Measurements from ENCODE around the gene ATL2.
"Not testable (repeated sequence)": the region's sequence is repeated elsewhere in the genome, so short reads cannot be mapped to it uniquely, and the experiment has no call there.

The ATL2 gene

GRCh38 chr2:38293152-38293865 is 83.8 kb downstream of the ATL2 start:
- TF ChIP-seq MYC (IDR thresholded peaks at IDR 0.05; ENCODE audit: low read depth, low read length) (no peak), MAX (IDR thresholded peaks at IDR 0.05; ENCODE audit: low read depth, low read length) (no peak), POLR2A (IDR thresholded peaks at IDR 0.05; ENCODE audit: extremely low read depth, insufficient read length) (no peak), CTCF (IDR thresholded peaks at IDR 0.05; ENCODE audit: low read depth, low read length) (no peak)
- no peak for DNase-seq (ENCODE audit: low read depth)
- no peak overlapping the region for H3K4me3 ChIP-seq (ENCODE audit: low read depth, low read length)

- no peak for DNase-seq (ENCODE audit: low read depth)
- TF ChIP-seq CTCF (IDR thresholded peaks at IDR 0.05; ENCODE audit: low read depth, low read length) (no peak), POLR2A (IDR thresholded peaks at IDR 0.05; ENCODE audit: extremely low read depth, insufficient read length) (no peak), MYC (IDR thresholded peaks at IDR 0.05; ENCODE audit: low read depth, low read length) (no peak), MAX (IDR thresholded peaks at IDR 0.05; ENCODE audit: low read depth, low read length) (no peak)
Observed at GRCh38 chr2:38290332-38290731, 86.7 kb downstream of the ATL2 start.

GRCh38 chr2:38284971-38285370 is 92.1 kb downstream of the ATL2 start:
- no peak overlapping the region for H3K4me3 ChIP-seq (ENCODE audit: low read depth, low read length)
- no peak for TF ChIP-seq POLR2A (IDR thresholded peaks at IDR 0.05; ENCODE audit: extremely low read depth, insufficient read length)
- TF ChIP-seq MAX (IDR thresholded peaks at IDR 0.05; ENCODE audit: low read depth, low read length) = no peak
- TF ChIP-seq MYC (IDR thresholded peaks at IDR 0.05; ENCODE audit: low read depth, low read length) = no peak
- no peak for TF ChIP-seq CTCF (IDR thresholded peaks at IDR 0.05; ENCODE audit: low read depth, low read length)
- no peak for DNase-seq (ENCODE audit: low read depth)

More at GRCh38 chr2:38290332-38290731, 86.7 kb downstream of the ATL2 start:
- no peak overlapping the region for H3K4me3 ChIP-seq (ENCODE audit: low read depth, low read length)

- no peak for DNase-seq (ENCODE audit: low read depth)
- no peak overlapping the region for H3K4me3 ChIP-seq (ENCODE audit: low read depth, low read length)
- TF ChIP-seq MAX (IDR thresholded peaks at IDR 0.05; ENCODE audit: low read depth, low read length) = no peak
- no peak for TF ChIP-seq MYC (IDR thresholded peaks at IDR 0.05; ENCODE audit: low read depth, low read length)
- no peak for TF ChIP-seq POLR2A (IDR thresholded peaks at IDR 0.05; ENCODE audit: extremely low read depth, insufficient read length)
Observed at GRCh38 chr2:38281095-38281742, 95.9 kb downstream of the ATL2 start.

GRCh38 chr2:38279201-38279600 is 97.9 kb downstream of the ATL2 start:
- no peak overlapping the region for H3K4me3 ChIP-seq (ENCODE audit: low read depth, low read length)
- TF ChIP-seq POLR2A (IDR thresholded peaks at IDR 0.05; ENCODE audit: extremely low read depth, insufficient read length) (no peak), CTCF (IDR thresholded peaks at IDR 0.05; ENCODE audit: low read depth, low read length) (no peak), MYC (IDR thresholded peaks at IDR 0.05; ENCODE audit: low read depth, low read length) (no peak), MAX (IDR thresholded peaks at IDR 0.05; ENCODE audit: low read depth, low read length) (no peak)
- no peak for DNase-seq (ENCODE audit: low read depth)

GRCh38 chr2:38278117-38278438 is 99.0 kb downstream of the ATL2 start:
- H3K4me3 ChIP-seq (ENCODE audit: low read depth, low read length); DNase-seq (ENCODE audit: low read depth): not testable (repeated sequence)

Data from NB4 (cell line).